A549 treated with AZD2906 at 1 μM for 4 hours (cell line): ENCODE data around the gene VPS26A. TPM values are rescaled to one million over a fixed set of nuclear protein-coding genes. Genes with fewer than 3 reads are reported as not detected.

Experiments used
- total RNA-seq: library from RNA; stranded (reverse); fragments of 200-300 nt; extraction: Qiagen RNA extraction; gene quantifications from 5 replicates; pipeline ENCODE4 v1.2.3, GENCODE V29; 2022

Gene VPS26A
- total RNA-seq: 45.7 to 73.3 TPM (median 50.1 TPM) in 5 replicates

DNA sequence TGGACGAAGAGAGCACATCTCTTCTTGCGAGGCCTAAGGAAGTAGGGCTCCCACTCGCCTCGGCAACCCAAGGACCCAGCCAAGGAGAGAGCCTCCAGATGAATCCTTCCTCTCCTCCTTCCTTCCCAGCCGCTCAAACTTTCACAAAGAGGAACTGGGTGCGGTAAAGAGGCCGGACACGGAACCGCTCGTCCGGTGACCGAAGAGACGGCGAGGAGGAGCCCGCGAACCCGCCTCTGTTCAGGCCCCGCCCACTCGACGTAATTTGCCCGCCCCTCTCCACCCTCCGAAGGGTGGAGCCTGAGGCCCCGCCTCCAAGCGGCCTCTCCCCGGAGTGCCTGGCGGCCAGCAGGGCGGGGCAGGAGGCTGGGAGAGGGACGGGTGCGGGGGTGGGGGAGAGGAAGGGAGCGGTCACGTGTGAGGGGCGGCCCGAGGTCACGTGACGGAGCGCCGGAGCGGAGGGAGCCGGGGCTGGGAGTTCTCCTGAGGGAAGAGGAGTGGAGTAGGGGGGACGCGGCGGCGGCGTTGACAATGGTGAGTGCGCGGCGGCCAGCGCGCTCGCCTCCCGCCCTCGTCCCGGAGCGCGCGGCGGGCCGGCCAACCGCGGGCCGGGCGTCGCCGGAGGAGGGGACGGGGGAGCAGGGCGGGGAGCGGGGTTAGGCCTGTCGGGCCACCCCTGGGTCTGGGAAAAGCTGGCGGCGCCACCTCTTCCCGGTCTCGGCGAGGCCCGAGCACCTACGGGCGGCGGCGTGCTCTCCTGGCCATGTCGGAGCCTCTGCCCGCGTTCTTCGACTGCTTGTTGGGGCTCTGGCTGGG lies at the start of gene VPS26A:
Gene VPS26A (plus strand): TSS at position 432 of the 816 bp plus-strand sequence. CDS start 100 bp downstream, at position 532.

DNA sequence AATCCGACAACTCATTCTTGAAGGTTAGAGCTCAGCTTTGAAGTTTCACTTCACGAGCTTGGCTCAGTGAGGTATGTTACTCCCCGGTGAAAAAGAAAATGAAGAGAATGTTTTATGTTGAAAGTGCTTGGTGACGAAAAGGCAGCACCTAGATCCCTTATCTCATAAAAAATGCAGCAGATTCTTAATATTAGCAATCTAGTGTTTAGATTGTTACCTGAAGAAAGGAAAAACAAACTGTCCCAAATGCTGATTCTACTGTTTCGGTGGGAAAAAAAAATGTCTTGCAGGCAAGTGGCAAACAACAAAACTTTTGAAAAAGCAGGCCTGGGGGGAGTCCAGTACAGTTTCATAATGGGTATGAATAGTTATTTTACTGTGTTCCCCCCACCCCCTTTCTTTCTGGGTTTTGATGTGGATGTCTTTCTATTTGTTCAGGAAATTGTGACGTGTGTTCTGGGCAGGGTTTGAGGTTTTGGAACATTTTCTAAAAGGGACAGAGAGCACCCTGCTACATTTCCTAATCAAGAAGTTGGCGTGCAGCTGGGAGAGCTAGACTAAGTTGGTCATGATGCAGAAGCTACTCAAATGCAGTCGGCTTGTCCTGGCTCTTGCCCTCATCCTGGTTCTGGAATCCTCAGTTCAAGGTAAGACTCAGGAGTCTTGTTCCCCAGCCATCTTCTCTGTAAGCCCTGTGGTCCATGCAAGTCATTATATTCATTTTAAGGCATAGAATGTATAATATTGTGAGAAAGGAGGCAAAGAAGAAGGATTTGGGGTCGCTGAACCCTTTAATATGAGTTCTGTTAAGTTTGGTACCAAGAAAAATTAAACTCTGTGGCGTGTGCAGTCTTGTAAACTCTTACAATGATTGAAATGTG lies 36.1 kb upstream of the VPS26A start, which contains the start of gene SRGN:
Gene SRGN (plus strand): TSS at position 514 of the 881 bp plus-strand sequence. CDS start 55 bp downstream, at position 569.

DNA sequence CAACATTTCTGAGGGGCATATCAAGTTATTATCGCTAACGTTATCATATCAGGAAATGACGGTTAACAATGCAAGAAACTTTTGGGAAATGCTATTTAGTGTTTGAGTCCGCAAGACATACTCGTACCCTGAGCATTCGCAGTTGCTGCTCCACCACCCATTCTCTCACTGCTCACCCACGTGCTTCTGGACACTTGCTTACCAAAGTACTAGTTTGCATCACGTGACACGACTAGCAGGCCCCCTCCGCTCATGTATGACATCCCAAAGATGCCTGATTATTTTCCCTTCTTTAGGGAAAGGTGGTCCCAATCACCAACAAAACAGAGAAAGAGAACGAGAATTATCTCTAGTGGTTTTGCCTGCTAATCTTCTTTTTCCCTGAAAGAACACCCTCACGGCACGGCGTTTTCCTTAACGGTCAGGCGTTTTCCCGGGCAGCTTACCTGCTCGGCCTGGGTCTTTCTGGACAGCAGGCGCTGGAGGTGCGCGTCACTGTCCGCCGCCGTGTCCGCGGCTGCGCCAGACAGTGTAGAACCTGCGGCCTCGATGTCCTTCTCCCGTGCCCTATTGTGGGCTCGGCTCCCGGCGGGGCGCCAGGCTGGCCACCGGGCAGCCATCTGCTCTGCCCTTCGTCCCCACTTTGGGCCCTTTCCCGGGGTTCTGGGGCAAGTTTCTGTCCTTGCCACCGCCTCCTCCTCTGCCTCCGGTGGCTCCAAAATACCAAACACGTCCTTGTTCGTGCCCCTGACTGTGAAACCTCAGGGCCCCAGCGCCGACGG lies 56.0 kb downstream of the VPS26A start, which contains the start of gene SUPV3L1:
Gene SUPV3L1 (plus strand): TSS at position 492 of the 782 bp plus-strand sequence. CDS start 58 bp downstream, at position 550.

DNA sequence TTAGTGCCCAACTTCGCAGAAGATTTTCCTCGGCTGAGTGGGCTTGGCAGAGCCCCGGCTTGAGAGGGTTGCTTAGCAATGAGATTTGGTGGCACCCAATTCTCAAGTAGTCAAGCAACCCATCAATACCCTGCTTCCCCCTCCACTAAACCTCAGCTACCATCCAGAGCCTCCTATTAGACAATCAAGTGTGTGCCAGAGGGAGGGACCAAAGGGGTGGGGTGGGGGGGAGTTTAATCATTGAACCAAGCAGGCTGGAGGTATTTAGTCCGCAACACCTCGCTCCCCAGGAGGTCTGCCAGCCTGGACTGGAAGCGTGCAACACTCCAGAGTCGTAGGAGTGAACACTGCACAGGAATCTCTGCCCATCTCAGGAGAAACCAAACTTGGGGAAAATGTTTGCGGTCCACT lies 96.1 kb downstream of the VPS26A start, which contains the start of gene HKDC1:
Gene HKDC1 (plus strand): TSS at position 292 of the 411 bp plus-strand sequence. CDS start 104 bp downstream, at position 396.

Other genes with a start within 250 kb of the VPS26A start
- gene DDX50, start 222.9 kb upstream of the VPS26A start, total RNA-seq: 29.6 to 41.8 TPM (median 33.1 TPM) in 5 replicates
- gene DDX21, start 168.0 kb upstream of the VPS26A start, total RNA-seq: 108 to 166 TPM (median 121 TPM) in 5 replicates
- gene KIFBP, start 135.4 kb upstream of the VPS26A start, total RNA-seq: 41.4 to 48.2 TPM (median 46.1 TPM) in 5 replicates
- gene SRGN, start 36.1 kb upstream of the VPS26A start, total RNA-seq: 93.8 to 136 TPM (median 99.6 TPM) in 5 replicates
- gene SUPV3L1, start 56.1 kb downstream of the VPS26A start, total RNA-seq: 30.0 to 33.0 TPM (median 31.2 TPM) in 5 replicates
- gene HKDC1, start 96.2 kb downstream of the VPS26A start, total RNA-seq: 8.0 to 11.7 TPM (median 9.0 TPM) in 5 replicates
- 35.6 to 47.7 TPM (median 41.7 TPM) in 5 replicates for gene HK1, start 154.3 kb downstream of the VPS26A start, total RNA-seq